Duodenal mucosa (tissue), 2 donors: Measurements from ENCODE around the gene LETM1.
A peak's percentile ranks its signal among the peaks of the same experiment; 100 is the strongest.

Source experiments
- H3K27ac ChIP-seq: one replicate; pipeline ENCODE4 v1.7.0; 2013; ENCODE audit warnings: low read depth, low read length
- H3K27me3 ChIP-seq, 2 donors: one replicate each; pipeline ENCODE4 v1.7.0; 2013; ENCODE audit warnings: low read length in 2 of 2, control low read depth in 1 of 2; ENCODE audit not compliant: insufficient read depth in 2 of 2, control insufficient read depth in 1 of 2
- H3K36me3 ChIP-seq, 2 donors: one replicate each; pipeline ENCODE4 v1.7.0; 2013; ENCODE audit warnings: low read length in 2 of 2, control low read depth in 1 of 2; ENCODE audit not compliant: insufficient read depth in 2 of 2, control insufficient read depth in 1 of 2
- H3K4me1 ChIP-seq, 2 donors: one replicate each; pipeline ENCODE4 v1.7.0; 2013; ENCODE audit warnings: low read length in 2 of 2, control low read depth in 1 of 2; ENCODE audit not compliant: insufficient read depth in 2 of 2, control insufficient read depth in 1 of 2
- H3K4me3 ChIP-seq, 2 donors: one replicate each; pipeline ENCODE4 v1.7.0; 2013; ENCODE audit warnings: low read length in 2 of 2, low read depth in 1 of 2
- H3K9ac ChIP-seq, 2 donors: one replicate each; pipeline ENCODE4 v1.7.0; 2013; ENCODE audit warnings: low read length in 2 of 2, low read depth in 1 of 2
- H3K9me3 ChIP-seq, 2 donors: one replicate each; pipeline ENCODE4 v1.7.0; 2013; ENCODE audit warnings: low read length in 2 of 2, control low read depth in 1 of 2; ENCODE audit not compliant: control insufficient read depth in 1 of 2

LETM1 gene

GRCh38 chr4:1896658-1896991, 40.7 kb upstream of the LETM1 start:
- no peak overlapping the region for H3K27ac ChIP-seq
- H3K4me3 ChIP-seq = no peak overlapping the region
- peaks cover 0 to 4% of the 10 kb centered on the region in 2 donors for H3K4me1 ChIP-seq
- no peaks in the 10 kb centered on the region for H3K9me3 ChIP-seq
- H3K27me3 ChIP-seq = no peaks in the 10 kb centered on the region
- H3K9ac ChIP-seq = no peak overlapping the region
- peaks cover 10 to 16% of the 10 kb centered on the region in 2 donors for H3K36me3 ChIP-seq

- Histone ChIP-seq H3K36me3 (peaks cover 4 to 10% of the 10 kb centered on the region in 2 donors), H3K4me3 (no peak overlapping the region), H3K9me3 (no peaks in the 10 kb centered on the region), H3K4me1 (peaks cover 0 to 4% of the 10 kb centered on the region in 2 donors), H3K27ac (no peak overlapping the region), H3K9ac (no peak overlapping the region), H3K27me3 (no peaks in the 10 kb centered on the region)
These were observed 40.2 kb upstream of the LETM1 start for GRCh38 chr4:1895971-1896657.

DNA sequence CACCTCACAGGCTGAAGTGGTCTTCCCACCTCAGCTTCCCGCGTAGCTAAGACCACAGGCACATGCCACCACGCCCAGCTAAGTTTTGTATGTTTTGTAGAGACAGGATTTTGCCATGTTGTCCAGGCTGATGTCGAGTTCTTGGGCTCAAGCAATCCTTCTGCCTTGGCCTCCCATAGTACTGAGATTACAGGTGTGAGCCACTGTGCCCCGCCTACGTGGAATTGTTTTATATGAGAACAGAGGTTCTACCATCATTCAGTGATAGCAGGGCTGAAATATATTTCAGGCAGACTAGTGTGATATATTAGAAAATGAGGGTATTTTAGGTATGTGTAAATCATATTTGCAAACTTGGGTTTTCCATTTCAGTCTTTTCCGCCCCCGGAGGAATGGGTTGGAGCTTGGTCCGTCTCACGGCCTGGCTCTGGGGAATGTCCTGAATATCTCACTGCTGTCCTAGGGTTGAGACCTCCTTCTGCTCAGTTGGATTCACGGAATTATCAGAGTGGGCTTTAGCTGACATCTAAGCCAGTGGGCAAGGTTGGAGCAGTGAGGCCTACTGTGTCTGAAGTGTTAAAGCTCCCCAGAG, 35.1 kb upstream of the LETM1 start:
- Histone ChIP-seq H3K4me3 (no peak overlapping the region), H3K27ac (no peak overlapping the region), H3K4me1 (peaks cover 0 to 7% of the 10 kb centered on the region in 2 donors), H3K9me3 (no peaks in the 10 kb centered on the region), H3K9ac (no peak overlapping the region), H3K27me3 (no peaks in the 10 kb centered on the region), H3K36me3 (peaks cover 0 to 3% of the 10 kb centered on the region in 2 donors)

GRCh38 chr4:1887052-1887451, 31.1 kb upstream of the LETM1 start:
- no peak overlapping the region for H3K27ac ChIP-seq
- H3K9ac ChIP-seq = no peak overlapping the region
- H3K27me3 ChIP-seq = no peaks in the 10 kb centered on the region

DNA sequence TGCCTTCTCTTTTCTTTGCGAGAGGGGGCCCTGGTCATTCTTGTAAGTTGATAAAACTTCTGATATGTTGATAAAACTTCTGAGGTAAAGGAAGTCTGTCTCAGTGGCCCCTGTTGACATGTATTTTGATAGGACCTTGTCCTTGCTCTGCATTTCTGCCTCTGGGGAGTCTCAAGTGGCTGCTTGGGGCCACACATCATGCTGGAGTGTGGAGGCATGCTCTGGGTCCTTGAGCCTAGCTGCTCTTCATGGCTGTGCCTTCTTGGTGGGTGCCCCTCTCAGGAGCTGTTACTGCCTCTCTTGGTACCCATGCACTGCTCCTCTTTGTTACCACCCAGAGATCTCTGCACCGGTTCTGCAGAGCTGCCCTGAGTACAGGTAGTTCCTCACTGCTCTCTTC, 29.5 kb upstream of the LETM1 start:
- H3K4me3 ChIP-seq = no peak overlapping the region
- peaks cover 6 to 17% of the 10 kb centered on the region in 2 donors for H3K4me1 ChIP-seq
- no peaks in the 10 kb centered on the region for H3K9me3 ChIP-seq
- no peaks in the 10 kb centered on the region for H3K27me3 ChIP-seq
- H3K36me3 ChIP-seq = no peaks in the 10 kb centered on the region
- H3K27ac ChIP-seq = no peak overlapping the region
- no peak overlapping the region for H3K9ac ChIP-seq

More at GRCh38 chr4:1887052-1887451, 31.1 kb upstream of the LETM1 start:
- H3K4me1 ChIP-seq = peaks cover 0 to 7% of the 10 kb centered on the region in 2 donors
- H3K36me3 ChIP-seq = no peaks in the 10 kb centered on the region
- H3K9me3 ChIP-seq = no peaks in the 10 kb centered on the region
- no peak overlapping the region for H3K4me3 ChIP-seq

DNA sequence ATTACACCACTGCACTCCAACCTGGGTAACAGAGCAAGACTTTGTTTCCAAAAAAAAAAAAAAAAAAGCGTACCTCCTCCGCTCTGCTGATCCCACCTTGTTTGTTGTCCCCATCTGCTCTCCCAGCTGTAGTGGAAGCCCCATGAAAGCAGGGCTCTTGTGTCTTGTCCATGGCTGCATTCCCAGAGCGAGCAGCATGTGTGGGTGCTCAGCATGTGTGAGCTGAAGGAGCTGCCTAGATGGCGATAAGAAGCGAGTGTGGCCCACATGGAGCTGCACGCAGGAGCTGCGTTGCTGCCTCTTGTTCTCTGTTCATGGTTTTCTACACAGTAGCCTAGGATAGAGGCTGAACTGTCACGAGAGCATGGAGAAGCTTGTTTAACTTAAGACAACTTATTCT, 27.6 kb upstream of the LETM1 start:
- no peaks in the 10 kb centered on the region for H3K27me3 ChIP-seq
- H3K9ac ChIP-seq = no peak overlapping the region
- peaks cover 12 to 27% of the 10 kb centered on the region in 2 donors for H3K4me1 ChIP-seq
- H3K27ac ChIP-seq = no peak overlapping the region
- no peaks in the 10 kb centered on the region for H3K36me3 ChIP-seq
- H3K9me3 ChIP-seq = no peaks in the 10 kb centered on the region
- no peak overlapping the region for H3K4me3 ChIP-seq

GRCh38 chr4:1882850-1883271, 26.9 kb upstream of the LETM1 start:
- Histone ChIP-seq H3K36me3 (no peaks in the 10 kb centered on the region), H3K27me3 (no peaks in the 10 kb centered on the region), H3K9me3 (no peaks in the 10 kb centered on the region), H3K9ac (no peak overlapping the region), H3K27ac (no peak overlapping the region), H3K4me3 (no peak overlapping the region), H3K4me1 (peaks cover 12 to 29% of the 10 kb centered on the region in 2 donors)

- Histone ChIP-seq H3K4me1 (peaks cover 12 to 22% of the 10 kb centered on the region in 2 donors), H3K36me3 (peaks cover 0 to 3% of the 10 kb centered on the region in 2 donors), H3K4me3 (no peak overlapping the region), H3K9me3 (no peaks in the 10 kb centered on the region), H3K9ac (no peak overlapping the region), H3K27me3 (no peaks in the 10 kb centered on the region), H3K27ac (no peak overlapping the region)
These were observed 24.4 kb upstream of the LETM1 start for GRCh38 chr4:1880332-1880731.

DNA sequence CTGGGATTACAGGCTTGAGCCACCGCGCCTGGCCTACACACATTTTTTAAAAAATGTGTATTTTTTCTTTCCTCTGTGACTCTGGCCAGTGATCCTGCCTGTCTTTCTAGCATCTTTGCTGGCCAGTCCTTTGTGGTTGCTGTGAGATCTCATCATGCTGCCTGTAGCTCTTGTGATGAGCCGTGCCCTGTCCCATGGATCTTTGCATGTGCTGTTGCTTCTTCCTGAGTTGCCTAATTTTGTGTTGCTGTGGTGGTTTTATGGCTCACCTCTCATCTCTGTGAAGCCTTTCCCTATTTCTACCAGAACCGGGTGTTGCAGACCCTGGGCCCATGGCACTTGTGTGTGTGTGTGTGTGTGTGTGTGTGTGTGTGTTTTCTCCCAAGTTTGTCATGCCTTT, 23.5 kb upstream of the LETM1 start:
- Histone ChIP-seq H3K27ac (no peak overlapping the region), H3K4me3 (no peak overlapping the region), H3K9ac (no peak overlapping the region), H3K27me3 (no peaks in the 10 kb centered on the region), H3K9me3 (no peaks in the 10 kb centered on the region), H3K4me1 (peaks cover 12 to 27% of the 10 kb centered on the region in 2 donors), H3K36me3 (peaks cover 0 to 3% of the 10 kb centered on the region in 2 donors)

DNA sequence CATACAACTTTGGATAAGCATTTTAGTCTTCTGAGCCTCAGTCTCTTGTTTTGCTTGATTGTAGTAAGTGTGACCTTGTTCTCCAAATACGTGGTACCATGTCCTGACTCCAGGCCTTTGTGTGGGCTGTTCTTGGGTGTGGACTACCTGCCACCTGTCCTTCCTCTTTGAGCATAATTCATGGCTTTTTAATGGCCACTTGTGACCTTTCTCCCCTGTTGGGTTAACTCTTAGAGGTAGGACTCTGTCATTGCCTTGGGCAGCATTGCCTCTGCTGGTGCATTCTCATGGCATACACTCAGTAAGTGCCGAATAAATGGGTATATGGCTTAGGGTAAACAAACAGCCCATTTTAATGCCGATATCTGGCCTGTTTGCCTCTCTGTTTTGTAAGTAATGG, 18.2 kb upstream of the LETM1 start:
- Histone ChIP-seq H3K36me3 (peaks cover 0 to 3% of the 10 kb centered on the region in 2 donors), H3K4me1 (peaks cover 34 to 39% of the 10 kb centered on the region in 2 donors), H3K9ac (peak overlapping the region in 1 of 2 donors; percentile 62), H3K27ac (peak overlapping the region; percentile 8), H3K27me3 (no peaks in the 10 kb centered on the region), H3K4me3 (peak overlapping the region in 1 of 2 donors; percentile 10), H3K9me3 (no peaks in the 10 kb centered on the region)
